HEK293 (cell line): Measurements from ENCODE around the gene CKS1B.

Experiments
- BCL6B ChIP-seq: fragments of 450-650 bp; formaldehyde crosslinking; IDR thresholded peaks from 2 replicates; pipeline ENCODE4 v1.5.1; 2017; ENCODE audit warnings: missing biosample characterization, missing genetic modification characterization
- CTCF ChIP-seq: fragments of 450-650 bp; formaldehyde crosslinking; IDR thresholded peaks from 2 replicates; pipeline ENCODE4 v1.5.1; 2016; ENCODE audit warnings: missing biosample characterization, missing genetic modification characterization
- GLIS2 ChIP-seq: fragments of 450-650 bp; formaldehyde crosslinking; IDR thresholded peaks from 2 replicates; pipeline ENCODE4 v1.5.1; 2016; ENCODE audit warnings: missing biosample characterization, missing genetic modification characterization
- HOXA7 ChIP-seq: sonication (generic); formaldehyde crosslinking; IDR thresholded peaks from 2 replicates; pipeline ENCODE4 v1.8.1; 2022; ENCODE audit warnings: missing genetic modification reagents, borderline replicate concordance
- MZF1 ChIP-seq: fragments of 450-650 bp; formaldehyde crosslinking; IDR thresholded peaks from 2 replicates; pipeline ENCODE4 v1.5.1; 2017; ENCODE audit warnings: missing biosample characterization, missing genetic modification characterization, borderline replicate concordance
- PRDM1 ChIP-seq: fragments of 450-650 bp; formaldehyde crosslinking; IDR thresholded peaks from 2 replicates; pipeline ENCODE4; 2016; ENCODE audit warnings: missing biosample characterization, missing genetic modification characterization
- PRDM4 ChIP-seq: fragments of 450-650 bp; formaldehyde crosslinking; IDR thresholded peaks from 2 replicates; pipeline ENCODE4 v1.5.1; 2017; ENCODE audit warnings: missing biosample characterization, missing genetic modification characterization
- SALL2 ChIP-seq: fragments of 450-650 bp; formaldehyde crosslinking; IDR thresholded peaks from 2 replicates; pipeline ENCODE4 v1.5.0; 2017; ENCODE audit warnings: missing biosample characterization, mild to moderate bottlenecking, missing genetic modification characterization, borderline replicate concordance
- SP7 ChIP-seq: fragments of 450-650 bp; formaldehyde crosslinking; IDR thresholded peaks from 2 replicates; pipeline ENCODE4 v1.5.1; 2016; ENCODE audit warnings: missing biosample characterization, missing genetic modification characterization
- TRIM28 ChIP-seq: IDR thresholded peaks from 2 replicates; pipeline ENCODE4 v1.6.1; 2011; ENCODE audit warnings: low read length, control low read depth, borderline replicate concordance
- ZBTB11 ChIP-seq: fragments of 450-650 bp; formaldehyde crosslinking; conservative IDR thresholded peaks from 2 replicates; pipeline ENCODE4 v1.5.1; 2016; ENCODE audit warnings: low read depth, missing biosample characterization, missing genetic modification characterization
- ZNF16 ChIP-seq: fragments of 450-650 bp; formaldehyde crosslinking; IDR thresholded peaks from 2 replicates; pipeline ENCODE4 v1.5.1; 2016; ENCODE audit warnings: low read depth, missing biosample characterization, missing genetic modification characterization
- ZNF184 ChIP-seq: fragments of 450-650 bp; IDR thresholded peaks from 2 replicates; pipeline ENCODE4 v1.5.1; 2018; ENCODE audit warnings: missing biosample characterization, mild to moderate bottlenecking, missing genetic modification characterization
- ZNF2 ChIP-seq: fragments of 450-650 bp; formaldehyde crosslinking; IDR thresholded peaks from 2 replicates; pipeline ENCODE4 v1.5.1; 2016; ENCODE audit warnings: missing biosample characterization, missing genetic modification characterization
- ZNF274 ChIP-seq, 2 experiments: fragments of 200-500 bp in 1 of 2; fragments of 450-650 bp in 1 of 2; sonication (Bioruptor generic) in 1 of 2; formaldehyde crosslinking in 1 of 2; IDR thresholded peaks; 2 replicates each; pipeline versions ENCODE4 v1.5.1 to v1.6.1; 2014 to 2016; ENCODE audit warnings: borderline replicate concordance in 1 of 2, inconsistent platforms in 1 of 2, low read length in 1 of 2, missing biosample characterization in 1 of 2, missing genetic modification characterization in 1 of 2
- ZNF292 ChIP-seq: fragments of 450-650 bp; formaldehyde crosslinking; IDR thresholded peaks from 2 replicates; pipeline ENCODE4 v1.5.1; 2016; ENCODE audit warnings: low read depth, missing biosample characterization, missing genetic modification characterization, borderline replicate concordance
- ZNF366 ChIP-seq: fragments of 450-650 bp; formaldehyde crosslinking; conservative IDR thresholded peaks from 2 replicates; pipeline ENCODE4 v1.5.1; 2016; ENCODE audit warnings: missing biosample characterization, missing genetic modification characterization
- ZNF426 ChIP-seq: fragments of 450-650 bp; formaldehyde crosslinking; IDR thresholded peaks from 2 replicates; pipeline ENCODE4 v1.5.1; 2017; ENCODE audit warnings: missing biosample characterization, missing genetic modification characterization, mild to moderate bottlenecking, inconsistent platforms, moderate library complexity
- ZNF48 ChIP-seq: fragments of 450-650 bp; formaldehyde crosslinking; IDR thresholded peaks from 2 replicates; pipeline ENCODE4 v1.5.1; 2016; ENCODE audit warnings: missing biosample characterization, missing genetic modification characterization
- ZNF501 ChIP-seq: fragments of 450-650 bp; formaldehyde crosslinking; IDR thresholded peaks from 2 replicates; pipeline ENCODE4 v1.5.1; 2016; ENCODE audit warnings: missing biosample characterization, missing genetic modification characterization
- ZNF521 ChIP-seq: fragments of 450-650 bp; formaldehyde crosslinking; IDR thresholded peaks from 2 replicates; pipeline ENCODE4 v1.5.1; 2017; ENCODE audit warnings: missing biosample characterization, mild to moderate bottlenecking, missing genetic modification characterization
- ZNF560 ChIP-seq: fragments of 450-650 bp; formaldehyde crosslinking; IDR thresholded peaks from 2 replicates; pipeline ENCODE4 v1.5.1; 2017; ENCODE audit warnings: missing biosample characterization, missing genetic modification characterization, borderline replicate concordance
- ZNF621 ChIP-seq: fragments of 450-650 bp; formaldehyde crosslinking; IDR thresholded peaks from 2 replicates; pipeline ENCODE4 v1.5.1; 2017; ENCODE audit warnings: missing biosample characterization, missing genetic modification characterization
- ZNF624 ChIP-seq: fragments of 450-650 bp; formaldehyde crosslinking; IDR thresholded peaks from 2 replicates; pipeline ENCODE4 v1.5.1; 2017; ENCODE audit warnings: missing biosample characterization, missing genetic modification characterization
- ZNF704 ChIP-seq: fragments of 450-650 bp; formaldehyde crosslinking; IDR thresholded peaks from 2 replicates; pipeline ENCODE4 v1.5.1; 2016; ENCODE audit warnings: missing biosample characterization, missing genetic modification characterization
- ZNF747 ChIP-seq: fragments of 450-650 bp; formaldehyde crosslinking; IDR thresholded peaks from 2 replicates; pipeline ENCODE4 v1.5.1; 2016; ENCODE audit warnings: missing biosample characterization, missing genetic modification characterization
- ZSCAN18 ChIP-seq: fragments of 450-650 bp; formaldehyde crosslinking; IDR thresholded peaks from 2 replicates; pipeline ENCODE4 v1.5.1; 2016; ENCODE audit warnings: missing biosample characterization, missing genetic modification characterization
- ZSCAN30 ChIP-seq: fragments of 450-650 bp; IDR thresholded peaks from 2 replicates; pipeline ENCODE4 v1.5.1; 2018; ENCODE audit warnings: missing biosample characterization, mild to moderate bottlenecking, missing genetic modification characterization, moderate library complexity

CKS1B gene

GRCh38 chr1:155001675-155002463 lies 27.4 kb downstream of the CKS1B start (continued):
- TF ChIP-seq TRIM28, result no peak
- TF ChIP-seq ZNF274 (IDR thresholded peaks at IDR 0.05; ENCODE audit: low read length), result no peak
- TF ChIP-seq ZNF274 (tag by site-specific recombination; IDR thresholded peaks at IDR 0.05; ENCODE audit: borderline replicate concordance), result no peak
- TF ChIP-seq ZNF2 (tag by site-specific recombination), result no peak
- TF ChIP-seq ZNF426 (tag by site-specific recombination), result no peak
- TF ChIP-seq ZSCAN18, result no peak
- peak; percentile 96 for TF ChIP-seq GLIS2 (tag by site-specific recombination)
- TF ChIP-seq BCL6B (tag by site-specific recombination), result no peak
- TF ChIP-seq MZF1 (tag by site-specific recombination), result 0 out of 2 replicates have a peak, but pooled peaks have one; percentile 50
- no peak for TF ChIP-seq PRDM4 (tag by site-specific recombination)
- TF ChIP-seq ZNF184 (tag by site-specific recombination), result no peak
- no peak for TF ChIP-seq ZNF560
- no peak for TF ChIP-seq HOXA7
- peak; percentile 98 for TF ChIP-seq ZNF366 (tag by site-specific recombination)
- peak; percentile 100 for TF ChIP-seq PRDM1 (tag by site-specific recombination)
- no peak for TF ChIP-seq ZNF624 (tag by site-specific recombination)
- no peak for TF ChIP-seq ZNF747
- TF ChIP-seq ZNF16 (tag by site-specific recombination), result no peak
- peak; percentile 58; the same call in 1 of the 2 replicates for TF ChIP-seq ZSCAN30
- no peak for TF ChIP-seq ZNF521 (tag by site-specific recombination)
- TF ChIP-seq CTCF (tag by site-specific recombination), result peak; percentile 95
- TF ChIP-seq ZNF292 (tag by site-specific recombination), result no peak
- TF ChIP-seq ZBTB11 (tag by site-specific recombination), result peak; percentile 26
- no peak for TF ChIP-seq ZNF621
- 0 out of 2 replicates have a peak, but pooled peaks have one; percentile 20 for TF ChIP-seq ZNF501 (tag by site-specific recombination)
- peak; percentile 71; the same call in 1 of the 2 replicates for TF ChIP-seq SP7 (tag by site-specific recombination)
- no peak for TF ChIP-seq ZNF704 (tag by site-specific recombination)
- TF ChIP-seq SALL2 (tag by site-specific recombination), result no peak
- TF ChIP-seq ZNF48 (tag by site-specific recombination), result no peak
